ENCODE measurements around the gene PRDM16. TPM values are rescaled to one million over a fixed set of nuclear protein-coding genes. Genes with fewer than 3 reads are reported as not detected.
"Not testable (repeated sequence)": the region's sequence is repeated elsewhere in the genome, so short reads cannot be mapped to it uniquely, and the experiment has no call there.

Gene PRDM16
- total RNA-seq, 1 experiment from 2014 or later = not detected

DNA sequence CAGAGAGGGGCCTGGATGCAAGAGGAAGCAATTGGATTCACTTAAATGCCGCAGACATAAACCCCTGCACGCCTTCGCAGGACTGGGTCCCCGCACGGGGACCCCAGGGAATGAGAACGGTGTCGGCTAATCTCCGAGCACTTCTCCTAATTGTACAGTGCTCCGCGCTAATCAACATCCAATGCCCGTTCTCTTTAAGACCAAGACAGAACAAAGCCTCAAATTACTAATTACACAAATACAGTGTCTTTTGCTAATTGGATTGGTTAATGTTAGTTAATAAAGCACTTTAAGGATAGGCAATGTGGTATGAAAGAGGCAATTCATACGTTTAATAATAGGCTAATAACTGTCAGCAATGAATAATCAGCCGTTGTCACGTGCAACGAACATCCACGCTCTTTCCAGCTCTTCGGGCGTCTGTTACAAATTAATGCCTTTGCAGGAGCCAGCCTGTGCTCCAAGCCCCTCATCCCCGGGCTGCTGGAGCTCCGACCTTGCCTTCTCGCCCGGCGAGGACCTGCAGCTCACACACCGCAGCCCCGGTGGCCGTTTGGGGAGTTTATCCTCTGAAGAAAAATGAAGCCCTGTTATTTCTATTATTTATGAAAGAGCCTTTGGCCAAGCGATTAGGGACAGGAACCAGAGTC lies 157.8 kb downstream of the PRDM16 start:
- DNase-seq (ENCODE audit: low read depth) = no peak

DNA sequence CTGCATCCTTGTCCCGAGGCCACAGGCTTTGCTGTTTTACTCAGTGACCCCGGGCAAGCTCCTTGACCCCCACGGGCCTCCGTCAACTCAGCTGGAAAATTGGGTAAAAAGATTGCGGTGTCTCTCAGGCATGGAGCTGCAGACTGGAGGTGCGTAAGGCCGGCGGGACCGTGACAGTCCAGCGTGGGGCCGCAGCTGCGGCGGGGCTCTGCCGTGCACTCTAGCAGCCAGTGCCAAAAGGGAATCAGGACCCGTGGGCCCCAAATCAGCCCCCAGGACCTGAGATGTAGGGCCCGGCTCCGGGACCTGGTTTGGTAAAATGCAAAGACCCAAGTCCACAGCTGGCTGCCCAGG lies 158.3 kb downstream of the PRDM16 start:
- no peak for DNase-seq (ENCODE audit: low read depth)

DNA sequence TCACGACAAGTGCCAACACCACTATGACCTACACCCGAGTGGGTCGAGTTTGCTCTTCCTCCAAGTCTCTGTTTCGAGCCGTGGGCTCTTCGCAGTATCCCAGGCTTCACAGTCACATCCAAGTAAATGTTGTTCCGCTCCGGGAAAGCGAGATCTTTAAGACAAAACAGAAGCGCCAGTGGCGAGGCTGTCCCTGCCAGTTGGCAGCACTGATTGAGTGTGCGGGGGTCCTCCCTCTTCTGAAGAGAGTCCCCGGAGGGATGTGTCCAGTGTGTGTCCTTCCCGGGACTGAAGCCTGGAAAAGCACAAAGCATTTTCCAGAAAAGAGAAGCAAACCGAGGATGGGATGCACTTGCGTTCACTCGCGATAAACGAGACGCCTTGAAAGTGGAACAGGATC lies 158.9 kb downstream of the PRDM16 start:
- DNase-seq (ENCODE audit: low read depth) = no peak

DNA sequence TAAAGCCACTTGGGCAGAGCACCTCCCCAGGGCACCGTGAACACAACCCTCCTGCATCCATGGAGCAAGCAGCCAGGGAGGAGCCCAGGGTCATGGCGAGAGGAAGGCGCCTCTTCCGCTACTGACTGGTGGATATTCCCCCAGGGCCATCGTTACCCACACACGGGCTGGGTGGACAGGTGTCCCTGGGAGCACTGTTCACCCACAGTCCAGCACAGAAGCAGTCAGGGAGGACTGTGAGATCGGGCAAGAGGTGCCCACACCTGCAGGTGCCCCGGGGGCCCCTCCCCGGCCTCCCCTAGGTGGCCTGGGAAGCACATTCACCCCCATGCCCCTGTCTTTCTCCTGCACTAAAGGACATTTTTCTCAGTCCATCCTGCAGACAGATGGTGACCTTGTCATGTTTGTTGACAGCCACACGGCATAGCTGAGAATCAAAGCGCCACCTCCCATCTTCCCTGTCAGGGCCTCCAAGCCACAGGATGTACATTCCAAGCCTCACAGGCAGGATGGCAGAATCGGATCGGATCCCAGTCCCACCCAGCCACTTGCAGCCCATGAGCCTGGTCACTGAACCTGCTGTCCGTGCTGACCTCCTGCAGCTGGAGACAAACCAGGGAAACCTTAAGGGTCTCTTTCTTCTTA lies 160.2 kb downstream of the PRDM16 start:
- DNase-seq (ENCODE audit: low read depth) = no peak

DNA sequence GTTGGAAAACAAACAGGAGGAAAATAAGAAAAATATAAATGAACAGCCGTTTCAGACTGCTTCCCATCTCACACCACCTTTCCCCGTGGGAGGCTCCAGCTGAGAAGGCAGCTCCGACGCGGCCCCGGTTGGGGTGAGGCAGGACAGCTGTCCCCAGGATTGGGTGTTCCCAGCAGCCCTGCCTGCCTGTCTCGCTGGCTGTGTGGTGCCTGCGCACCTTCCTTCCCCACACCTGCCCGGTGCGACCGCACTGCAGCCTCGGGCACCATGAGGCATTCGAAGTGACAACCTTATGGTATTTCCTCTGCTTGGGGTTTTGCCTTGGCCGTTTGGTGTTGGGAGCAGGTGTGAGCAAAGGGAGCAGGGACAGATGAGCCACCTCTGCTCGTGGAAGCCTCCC lies 161.6 kb downstream of the PRDM16 start:
- no peak for DNase-seq (ENCODE audit: low read depth)

DNA sequence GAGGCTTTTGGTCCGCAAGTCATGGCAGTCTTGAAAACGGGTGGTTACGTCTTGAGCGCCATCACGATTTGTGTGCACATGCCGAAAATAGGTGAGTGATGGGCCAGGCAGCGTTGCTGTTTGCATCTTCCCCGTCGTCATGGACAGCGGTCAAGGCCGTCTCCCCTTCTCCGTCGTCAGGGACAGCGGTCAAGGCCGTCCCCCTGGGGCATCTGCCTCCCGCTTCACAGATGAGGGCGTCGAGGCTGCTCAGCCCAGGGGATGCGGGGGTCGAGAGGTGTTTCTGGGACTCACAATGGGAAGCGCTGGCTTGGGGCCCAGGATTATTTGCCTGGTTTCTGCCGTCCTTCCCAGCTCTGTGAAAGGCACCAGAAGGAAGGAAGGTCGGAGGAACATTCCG lies 162.2 kb downstream of the PRDM16 start:
- no peak for DNase-seq (ENCODE audit: low read depth)

DNA sequence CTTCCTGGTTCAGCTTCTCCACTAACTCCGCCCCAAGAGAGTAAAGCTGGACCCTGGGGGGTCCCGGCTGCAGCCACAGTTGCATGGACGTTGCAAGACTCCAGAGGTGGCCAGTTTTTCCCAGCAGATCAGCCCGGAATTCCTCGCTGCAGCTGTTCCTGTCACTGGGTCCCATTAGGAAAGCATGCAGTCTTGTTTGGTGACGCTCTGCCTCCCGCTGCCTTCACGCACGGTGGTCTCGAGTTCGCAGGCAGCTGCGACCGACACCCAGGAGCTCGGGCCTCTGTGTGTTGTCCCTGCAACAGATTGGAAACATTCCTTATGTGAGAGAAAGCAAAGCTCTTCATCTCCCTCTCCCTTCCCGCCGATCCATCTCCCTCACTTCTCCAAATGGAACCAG lies 162.8 kb downstream of the PRDM16 start:
- no peak for DNase-seq (ENCODE audit: low read depth)

DNA sequence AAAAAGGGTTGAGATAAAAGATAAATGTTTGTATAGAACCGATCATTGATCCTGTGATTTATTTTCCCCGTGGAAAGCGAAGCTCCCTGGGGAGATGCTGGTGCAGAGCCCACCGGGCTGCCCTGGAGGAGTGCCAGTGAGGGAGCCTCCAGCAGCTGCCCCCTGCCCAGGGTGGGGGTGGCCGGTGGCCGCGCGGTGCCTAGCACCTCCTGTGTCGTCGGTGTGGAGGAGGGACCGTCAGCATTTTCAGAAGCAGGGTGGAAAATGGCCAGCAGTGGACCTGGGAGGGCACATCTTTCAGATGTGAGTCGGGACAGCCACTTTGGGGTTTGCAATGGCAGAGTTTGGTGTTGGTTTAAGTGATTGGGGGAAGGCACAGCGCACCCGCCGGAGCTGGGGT lies 164.0 kb downstream of the PRDM16 start:
- no peak for DNase-seq (ENCODE audit: low read depth)

DNA sequence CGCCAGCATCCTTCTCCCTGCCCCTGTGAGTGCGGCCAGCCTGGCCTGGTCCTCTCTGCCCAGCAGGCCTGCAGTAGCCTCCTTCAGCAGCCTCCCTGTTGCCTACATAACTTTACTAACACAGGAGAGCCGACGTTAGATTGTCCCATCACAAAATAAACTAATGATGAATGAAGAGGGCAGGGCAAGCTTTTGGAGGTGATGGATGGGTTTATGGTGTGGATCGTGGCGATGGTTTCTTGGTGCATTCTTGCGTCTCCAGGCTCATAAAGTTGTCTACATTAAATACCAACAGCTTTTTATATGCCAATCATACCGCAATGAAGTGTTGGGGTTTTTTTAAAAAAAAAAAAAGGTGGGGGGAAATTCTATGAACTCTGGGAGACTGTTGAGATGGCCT lies 164.5 kb downstream of the PRDM16 start:
- DNase-seq (ENCODE audit: low read depth) = no peak

DNA sequence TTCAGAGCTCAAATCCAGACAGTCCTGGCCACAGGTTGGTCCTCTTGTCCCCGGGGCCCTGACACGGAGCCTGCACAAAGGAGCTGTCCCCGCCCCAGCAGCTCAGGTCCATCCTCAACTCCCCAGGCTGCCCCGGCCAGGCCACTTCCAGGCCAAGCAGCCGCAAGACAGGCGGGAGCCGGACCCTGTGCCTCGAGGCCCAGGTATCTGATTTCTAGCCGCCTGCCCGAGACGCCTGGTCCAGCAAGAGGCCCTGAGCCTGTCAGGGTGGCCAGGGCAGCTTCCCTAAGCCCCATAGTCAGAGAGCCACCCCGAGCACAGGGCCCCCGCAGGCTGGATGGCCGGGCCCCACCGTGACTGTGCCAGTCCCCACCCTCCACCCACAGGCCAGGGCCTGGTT lies 165.3 kb downstream of the PRDM16 start:
- no peak for DNase-seq (ENCODE audit: low read depth)

DNA sequence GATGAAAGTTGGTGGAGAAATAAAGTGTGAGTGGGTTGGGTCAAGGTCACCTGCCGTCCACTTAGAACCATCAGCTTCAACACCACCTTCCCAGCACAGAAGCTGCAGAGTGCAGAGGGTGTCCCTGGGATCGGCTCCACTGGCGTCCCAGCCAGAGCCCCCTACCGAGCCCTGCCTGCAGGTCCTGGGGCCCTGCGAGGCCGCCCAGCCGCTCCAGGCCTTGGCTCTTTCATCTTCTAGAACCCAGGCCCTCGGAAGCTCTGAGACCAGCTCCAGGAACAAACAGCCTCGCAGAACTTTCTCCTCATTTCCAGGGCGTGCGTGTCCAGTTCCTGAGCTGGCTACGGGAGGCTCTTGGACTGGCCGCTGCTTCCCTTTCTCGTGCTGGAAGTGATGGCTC lies 166.0 kb downstream of the PRDM16 start:
- no peak for DNase-seq (ENCODE audit: low read depth)

DNA sequence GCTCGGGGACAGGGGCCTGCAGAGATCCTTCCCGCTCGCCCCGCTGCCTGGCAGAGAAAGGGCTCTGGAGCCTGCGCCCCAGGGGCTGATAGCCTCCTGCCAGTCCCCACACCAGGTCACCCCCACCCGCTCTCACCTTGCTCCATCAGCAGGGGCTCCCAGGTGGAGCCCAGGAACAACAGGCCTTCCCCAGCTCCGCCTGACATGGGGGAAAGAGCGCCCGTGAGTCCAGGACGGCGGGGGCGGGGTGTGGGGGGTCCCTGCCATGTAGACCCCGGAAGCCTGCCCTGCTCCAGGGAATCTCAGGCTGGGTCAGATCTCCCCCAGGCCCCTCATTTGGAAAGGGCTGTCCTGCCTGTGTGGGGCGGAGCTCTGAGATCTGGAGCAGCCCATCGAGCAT lies 166.5 kb downstream of the PRDM16 start:
- DNase-seq (ENCODE audit: low read depth) = no peak

DNA sequence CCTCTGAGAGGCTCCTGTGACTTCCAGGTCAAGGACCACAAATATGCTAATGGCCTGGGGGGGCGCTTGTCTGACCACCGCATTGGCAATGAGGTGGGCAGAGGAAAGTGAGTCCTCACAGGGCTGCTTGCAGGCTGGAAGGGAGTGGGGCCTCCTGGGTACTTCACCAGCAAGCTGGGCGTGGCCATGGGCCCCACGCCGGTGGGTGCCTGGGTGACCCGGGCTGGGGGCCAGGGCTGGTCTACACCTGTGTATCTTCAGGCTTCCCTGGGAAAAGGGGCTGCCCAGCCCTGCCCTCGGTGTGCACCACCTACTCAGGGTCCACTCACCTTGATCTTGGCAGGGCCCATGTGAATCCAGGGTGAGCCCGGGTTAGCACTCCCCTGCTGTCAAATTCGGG lies 167.4 kb downstream of the PRDM16 start:
- DNase-seq (ENCODE audit: low read depth) = no peak

DNA sequence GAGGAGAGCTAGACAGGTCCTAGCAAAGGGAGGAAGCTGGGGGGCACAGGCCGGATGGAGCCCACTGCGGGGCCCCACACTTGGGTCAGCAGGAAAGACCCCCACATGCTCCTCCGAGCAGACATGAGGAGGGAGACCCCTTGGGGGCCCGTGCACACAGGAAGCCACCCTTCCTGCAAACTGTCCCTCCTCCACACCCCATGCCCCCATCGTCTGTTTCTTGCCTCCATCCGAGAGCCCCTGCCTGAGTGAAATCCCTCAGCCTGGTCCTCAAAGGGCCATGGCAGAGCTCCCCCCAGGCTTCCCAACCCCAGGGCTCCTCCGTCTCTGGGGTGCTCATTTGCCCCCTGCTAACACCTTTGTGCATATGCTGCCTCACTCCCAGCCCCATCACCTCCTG lies 168.0 kb downstream of the PRDM16 start:
- no peak for DNase-seq (ENCODE audit: low read depth)

DNA sequence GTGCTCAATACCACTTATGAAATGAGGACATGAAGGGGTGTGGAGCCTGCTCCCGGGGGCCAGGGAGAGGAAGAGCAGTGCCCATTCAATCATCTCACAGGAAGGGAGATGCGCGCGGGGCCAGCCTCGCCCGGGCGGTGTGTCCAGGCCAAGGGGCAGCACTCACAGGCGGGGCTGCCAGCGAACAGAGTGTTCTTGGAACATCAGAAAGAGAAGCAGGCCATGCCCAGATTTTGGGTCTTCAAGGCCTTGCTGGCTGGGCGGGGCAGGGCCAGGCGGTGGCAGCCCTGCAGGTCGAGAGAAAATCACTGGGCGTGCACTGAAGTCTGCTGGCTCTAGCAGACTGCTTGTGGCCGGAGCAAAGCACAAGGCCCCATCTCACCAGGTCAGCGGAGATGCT lies 168.6 kb downstream of the PRDM16 start:
- DNase-seq (ENCODE audit: low read depth) = no peak

DNA sequence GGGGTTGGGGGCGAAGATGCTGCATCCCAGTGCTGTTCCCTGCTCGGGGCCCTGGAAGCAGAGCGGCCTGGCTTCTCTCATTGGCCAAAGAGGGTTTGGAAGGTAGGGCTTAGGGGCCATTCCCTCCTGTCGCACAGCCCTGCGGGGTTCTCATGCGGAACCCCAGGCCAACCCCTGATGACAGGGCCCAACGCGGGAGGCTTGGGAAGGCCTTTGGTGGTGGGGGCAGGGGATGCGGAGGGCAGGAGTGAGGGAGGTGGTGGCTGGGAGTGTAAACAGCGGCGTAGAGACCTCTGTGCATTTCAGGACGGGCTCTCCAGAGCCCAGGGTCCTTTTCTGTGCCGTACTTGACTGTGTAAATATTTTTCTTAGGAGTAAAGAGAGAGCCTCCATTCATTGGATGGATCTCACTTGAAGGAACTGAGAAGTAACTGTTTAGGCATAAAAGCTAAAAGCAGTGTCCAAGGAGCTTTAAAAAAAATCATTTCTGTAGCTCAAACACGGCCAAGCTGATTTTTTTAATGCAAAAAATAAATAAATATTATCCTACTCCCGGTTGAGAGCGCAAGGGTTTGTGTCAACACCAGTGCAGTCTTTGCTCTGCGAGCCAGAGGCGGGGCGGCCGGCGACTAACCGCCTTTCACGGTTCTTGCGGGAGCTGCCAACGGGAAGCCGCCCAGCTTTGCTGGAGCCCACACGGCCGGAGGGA lies 169.1 kb downstream of the PRDM16 start:
- no peak for DNase-seq (ENCODE audit: low read depth)

DNA sequence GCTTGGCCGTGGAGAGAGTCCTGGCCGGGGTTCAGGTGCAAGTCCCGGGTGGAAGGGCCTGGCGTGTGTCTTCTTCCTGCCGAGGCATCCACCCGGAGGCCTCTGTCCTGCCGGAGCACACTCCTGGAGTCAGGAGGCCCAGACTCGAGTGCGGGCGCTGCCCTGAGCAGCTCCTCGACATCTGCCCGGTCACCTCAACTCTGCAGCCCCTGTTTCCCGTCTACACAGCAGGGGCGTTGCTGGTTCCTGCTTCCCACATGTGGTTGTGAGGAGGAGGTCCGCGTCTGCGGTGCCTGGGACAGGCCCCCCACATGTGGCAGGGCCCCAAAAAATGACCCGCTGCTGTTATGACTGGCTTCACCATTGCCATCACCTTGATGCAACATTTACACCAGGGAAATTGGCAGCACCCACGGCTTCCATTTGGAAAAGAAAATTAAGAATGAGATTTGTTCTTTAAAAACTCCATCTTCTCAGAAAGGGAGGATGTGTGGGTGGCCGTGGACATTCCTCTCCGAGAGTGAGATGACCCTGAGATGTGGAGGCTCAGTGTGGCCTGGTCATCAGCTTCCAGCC lies 169.8 kb downstream of the PRDM16 start:
- DNase-seq (ENCODE audit: low read depth) = no peak

DNA sequence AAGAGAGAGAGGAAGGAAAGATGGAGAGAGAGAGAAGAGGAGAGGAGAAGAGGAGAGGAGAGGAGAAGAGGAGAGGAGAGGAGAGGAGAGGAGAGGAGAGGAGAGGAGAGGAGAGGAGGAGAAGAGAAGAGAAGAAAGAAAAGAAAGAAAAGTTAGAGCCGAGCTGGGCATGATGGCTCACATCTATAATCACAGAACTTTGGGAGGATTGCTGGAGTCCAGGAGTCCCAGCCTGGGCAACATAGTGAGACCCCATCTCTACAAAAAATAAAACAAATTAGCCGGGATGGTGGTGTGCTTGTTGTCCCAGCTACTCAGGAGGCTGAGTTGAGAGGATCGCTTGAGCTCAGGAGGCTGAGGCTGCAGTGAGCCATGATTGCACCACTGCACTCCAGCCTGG lies 171.0 kb downstream of the PRDM16 start:
- not testable (repeated sequence) for DNase-seq (ENCODE audit: low read depth)

DNA sequence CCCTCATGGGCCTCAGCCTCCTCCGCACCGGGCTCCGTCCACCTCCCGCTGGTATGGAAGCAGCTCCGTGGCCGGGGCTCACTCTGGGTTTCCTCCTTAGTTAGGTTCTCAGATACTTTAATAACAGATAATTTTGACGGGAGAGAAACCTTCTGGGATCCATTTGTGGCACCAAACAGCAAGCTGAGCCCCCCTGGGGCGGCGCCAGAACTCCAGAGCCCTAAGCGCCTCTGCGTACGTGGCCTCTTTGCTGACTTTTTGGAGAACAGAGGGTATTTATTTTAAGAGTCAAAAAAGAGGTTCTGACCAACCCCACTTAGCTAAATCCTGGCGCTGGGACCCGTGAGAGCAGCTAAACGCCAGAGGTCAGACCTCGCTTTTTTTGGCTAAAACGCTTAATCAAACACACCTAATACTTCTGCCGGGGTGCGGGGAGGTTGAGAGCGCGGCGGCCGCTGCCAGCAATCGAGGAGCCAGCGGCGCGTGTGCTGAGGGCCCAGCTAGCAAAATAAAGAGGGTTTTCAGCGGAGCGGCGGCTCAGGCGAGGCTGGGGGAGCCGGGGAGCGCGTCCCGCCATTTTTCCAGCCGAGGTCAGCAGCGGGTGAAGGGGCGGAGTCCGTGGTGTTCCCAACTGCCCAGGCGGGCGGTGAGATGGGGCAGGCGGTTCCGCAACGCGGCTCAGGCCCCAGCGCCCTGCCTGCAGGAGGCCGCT lies 171.7 kb downstream of the PRDM16 start:
- no peak for DNase-seq (ENCODE audit: low read depth)

DNA sequence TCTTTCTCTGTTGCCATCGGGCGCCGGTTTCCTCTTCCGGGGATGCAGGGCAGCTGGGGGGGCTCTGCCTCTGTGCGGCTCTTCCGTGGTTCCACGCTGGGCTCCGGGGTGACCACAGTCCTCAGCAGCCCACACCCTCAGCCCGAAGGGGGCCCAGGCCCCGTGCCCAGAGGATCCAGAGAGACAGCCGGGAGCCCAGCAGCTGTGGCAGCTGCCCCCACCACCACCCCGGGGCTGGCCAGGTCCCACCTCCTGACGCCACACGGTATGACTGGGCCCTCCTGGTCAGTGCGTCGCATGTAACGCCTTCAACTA lies 172.2 kb downstream of the PRDM16 start:
- DNase-seq (ENCODE audit: low read depth) = no peak

DNA sequence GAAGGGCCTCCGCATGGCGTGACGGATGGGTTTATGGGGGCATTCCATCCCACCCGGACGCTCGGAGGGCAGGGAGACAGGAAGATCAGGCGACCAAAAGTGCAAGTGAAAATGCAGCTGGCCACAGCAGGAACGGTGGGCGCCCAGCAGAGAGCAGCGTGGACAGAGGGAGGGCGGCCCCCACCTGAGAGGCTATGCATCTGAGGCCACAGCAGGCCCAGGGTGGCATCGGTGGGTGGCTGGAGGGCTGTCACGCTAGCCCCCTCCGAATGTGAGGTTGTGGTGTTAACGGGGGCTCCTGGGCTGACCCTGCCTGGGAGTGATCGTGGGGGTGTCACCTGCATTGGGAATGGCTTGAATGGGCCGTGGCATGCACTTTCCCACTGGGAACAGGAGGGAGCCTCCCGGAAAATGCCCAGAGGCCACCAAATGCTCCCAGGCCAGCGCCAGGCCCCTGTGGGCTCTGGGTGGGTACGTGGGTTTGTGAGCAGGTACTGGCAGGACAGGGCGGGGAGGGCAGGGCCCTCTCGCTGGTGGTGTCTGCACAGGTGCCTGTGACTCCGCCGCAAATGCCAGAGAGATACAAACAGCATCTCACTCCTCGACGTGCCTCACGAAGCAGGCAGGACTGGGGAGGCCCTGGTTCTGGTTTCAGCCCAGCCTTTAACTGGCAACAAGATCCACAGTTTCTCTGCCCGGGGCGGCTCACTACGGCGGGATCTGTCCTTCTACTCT lies 172.8 kb downstream of the PRDM16 start:
- DNase-seq (ENCODE audit: low read depth) = no peak
